HepG2 (cell line): ENCODE measurements around the gene CDC42EP1. TPM values are rescaled to one million over a fixed set of nuclear protein-coding genes. Genes with fewer than 3 reads are reported as not detected.

ENCODE experiments used
- ARHGAP35 ChIP-seq: sonication (generic); formaldehyde crosslinking; IDR thresholded peaks from 2 replicates; pipeline ENCODE4 v1.9.0; 2022; ENCODE audit warnings: mild to moderate bottlenecking, inconsistent platforms, moderate library complexity, missing genetic modification reagents, borderline replicate concordance
- ATF4 ChIP-seq, 2 experiments: fragments of 450-650 bp in 1 of 2; sonication (generic) in 1 of 2; formaldehyde crosslinking; IDR thresholded peaks; 2 replicates each; pipeline versions ENCODE4 v1.5.0 to v1.8.0; 2020 to 2022; ENCODE audit warnings: mild to moderate bottlenecking in 1 of 2, missing genetic modification reagents in 1 of 2
- CEBPG ChIP-seq: IDR thresholded peaks from 2 replicates; pipeline ENCODE4 v1.6.1; 2016
- CREB3 ChIP-seq: sonication (generic); formaldehyde crosslinking; IDR thresholded peaks from 2 replicates; pipeline ENCODE4 v1.5.0; 2020; ENCODE audit warnings: missing genetic modification reagents
- IRF2 ChIP-seq: IDR thresholded peaks from 2 replicates; pipeline ENCODE4 v1.6.1; 2018; ENCODE audit warnings: missing genetic modification reagents, missing compliant biosample characterization
- MAFF ChIP-seq: IDR thresholded peaks from 2 replicates; pipeline ENCODE4 v1.6.1; 2011; ENCODE audit warnings: low read depth, low read length, improper control_type of control experiment
- MEIS1 ChIP-seq: sonication (generic); formaldehyde crosslinking; IDR thresholded peaks from 2 replicates; pipeline ENCODE4 v1.9.0; 2021; ENCODE audit warnings: mild to moderate bottlenecking, missing genetic modification reagents, moderate library complexity, borderline replicate concordance
- NCOR1 ChIP-seq: fragments of 200-600 bp; sonication (generic); IDR thresholded peaks from 2 replicates; pipeline ENCODE4 v1.7.0; 2017; ENCODE audit warnings: antibody characterized with exemption, low read length, borderline replicate concordance
- PLRG1 ChIP-seq: fragments of 450-650 bp; conservative IDR thresholded peaks from 2 replicates; pipeline ENCODE4 v1.6.1; 2016
- PRDM4 ChIP-seq: sonication (generic); formaldehyde crosslinking; IDR thresholded peaks from 2 replicates; pipeline ENCODE4 v1.9.0; 2021; ENCODE audit warnings: missing genetic modification reagents, borderline replicate concordance
- RXRA ChIP-seq: sonication (generic); formaldehyde crosslinking; IDR thresholded peaks from 2 replicates; pipeline ENCODE4 v1.5.1; 2020; ENCODE audit warnings: missing genetic modification reagents
- polyA plus RNA-seq, 8 experiments: library from polyadenylated mRNA; depleted of rRNA in 3 of 8; stranded (reverse) in 7 of 8; unstranded in 1 of 8; fragments of >200 nt; fragmentation: Illumina TruSeq in 4 of 8; extraction: Trizol in 4 of 8; gene quantifications; 2 replicates each; pipeline versions ENCODE4 v1.2.1 to v1.2.3, GENCODE V29; 2011 to 2016; ENCODE audit warnings: low read depth in 4 of 8, missing spikeins in 1 of 8, mixed read lengths in 1 of 8; ENCODE audit not compliant: insufficient read depth in 1 of 8
- total RNA-seq, 5 experiments: library from RNA; depleted of rRNA; stranded (reverse); fragments of >200 nt; fragmentation: Illumina TruSeq; extraction: Trizol; gene quantifications; 2 replicates each; pipeline ENCODE4 v1.2.3, GENCODE V29; 2016; ENCODE audit warnings: low read depth in 1 of 5
- TF ChIP-seq, protein P1 (sequence below): fragments of 450-650 bp; IDR thresholded peaks from 2 replicates; pipeline ENCODE4 v1.6.1; 2017
- TF ChIP-seq, protein P2 (sequence below): sonication (generic); formaldehyde crosslinking; IDR thresholded peaks from 2 replicates; pipeline ENCODE4 v1.4.0; 2020; ENCODE audit warnings: missing genetic modification reagents, borderline replicate concordance
- TF ChIP-seq, protein P3 (sequence below): sonication (generic); formaldehyde crosslinking; conservative IDR thresholded peaks from 2 replicates; pipeline ENCODE4 v1.4.0; 2020; ENCODE audit warnings: mild to moderate bottlenecking, missing genetic modification reagents, moderate library complexity

The CDC42EP1 gene
- total and polyA plus RNA-seq, 2 of the 13 experiments (the other 11 are each of a cell fraction or from before 2014, with no cell fraction given) = 17.1 to 29.5 TPM

DNA sequence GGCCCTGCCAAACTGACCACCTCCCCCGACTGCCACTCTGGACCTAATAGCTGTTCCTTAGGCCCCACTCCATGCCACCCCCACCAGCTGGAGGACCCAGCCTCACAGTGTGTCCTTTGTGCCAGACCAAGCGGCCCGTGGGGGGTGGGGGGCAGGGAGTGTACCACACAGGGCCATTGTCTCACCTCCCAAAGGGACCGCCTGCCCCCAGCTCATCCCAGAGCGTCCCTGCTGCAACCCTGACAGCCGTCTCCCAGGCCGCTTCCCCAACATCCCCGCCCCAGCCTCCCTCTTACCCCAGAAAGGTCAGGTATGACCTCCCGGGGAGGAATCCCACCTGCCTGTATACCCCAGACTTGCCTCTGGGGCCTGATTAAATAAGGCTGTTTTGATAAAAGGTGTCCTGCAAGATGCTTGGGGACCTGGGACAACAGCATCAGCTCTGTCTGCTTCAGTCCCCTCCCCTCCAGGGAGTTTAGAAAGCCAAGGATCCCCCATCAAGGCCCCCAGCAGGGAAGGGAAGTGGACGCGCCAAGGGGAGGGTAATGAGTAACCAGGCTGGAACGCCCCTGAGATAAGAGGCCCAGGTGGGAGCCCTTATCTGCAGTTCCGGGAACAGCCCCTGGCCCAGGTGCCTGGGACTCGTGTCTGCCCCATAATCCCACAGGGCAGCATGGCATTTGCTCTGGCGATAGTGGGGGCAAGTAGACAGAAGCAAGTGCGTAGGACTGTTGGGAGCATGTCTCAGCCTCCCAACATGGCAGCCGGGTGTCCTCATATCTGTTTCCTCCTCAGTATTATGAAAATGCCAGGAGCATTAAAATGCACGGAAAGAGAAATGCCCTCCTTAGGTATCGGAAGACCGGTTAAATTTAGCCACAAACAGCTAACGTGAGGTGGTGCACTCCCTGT is 9.0 kb downstream of the CDC42EP1 start (continued):
- TF ChIP-seq ATF4 (CRISPR knock-in tag; IDR thresholded peaks at IDR 0.05) (peak in 1 of 2 experiments; percentile 44; a peak in 2 of 4 replicates), IRF2 (CRISPR knock-in tag) (peak; percentile 79; the same call in 1 of the 2 replicates), MAFF (no peak), RXRA (CRISPR knock-in tag) (peak; percentile 68), CEBPG (peak; percentile 23), CREB3 (CRISPR knock-in tag) (no peak), MEIS1 (CRISPR knock-in tag) (peak; percentile 81), PLRG1 (no peak), NCOR1 (peak; percentile 62; the same call in 1 of the 2 replicates), ARHGAP35 (CRISPR knock-in tag) (no peak), PRDM4 (no peak)
- TF ChIP-seq, protein P1, sequence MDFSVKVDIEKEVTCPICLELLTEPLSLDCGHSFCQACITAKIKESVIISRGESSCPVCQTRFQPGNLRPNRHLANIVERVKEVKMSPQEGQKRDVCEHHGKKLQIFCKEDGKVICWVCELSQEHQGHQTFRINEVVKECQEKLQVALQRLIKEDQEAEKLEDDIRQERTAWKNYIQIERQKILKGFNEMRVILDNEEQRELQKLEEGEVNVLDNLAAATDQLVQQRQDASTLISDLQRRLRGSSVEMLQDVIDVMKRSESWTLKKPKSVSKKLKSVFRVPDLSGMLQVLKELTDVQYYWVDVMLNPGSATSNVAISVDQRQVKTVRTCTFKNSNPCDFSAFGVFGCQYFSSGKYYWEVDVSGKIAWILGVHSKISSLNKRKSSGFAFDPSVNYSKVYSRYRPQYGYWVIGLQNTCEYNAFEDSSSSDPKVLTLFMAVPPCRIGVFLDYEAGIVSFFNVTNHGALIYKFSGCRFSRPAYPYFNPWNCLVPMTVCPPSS = no peak
- TF ChIP-seq, protein P2, sequence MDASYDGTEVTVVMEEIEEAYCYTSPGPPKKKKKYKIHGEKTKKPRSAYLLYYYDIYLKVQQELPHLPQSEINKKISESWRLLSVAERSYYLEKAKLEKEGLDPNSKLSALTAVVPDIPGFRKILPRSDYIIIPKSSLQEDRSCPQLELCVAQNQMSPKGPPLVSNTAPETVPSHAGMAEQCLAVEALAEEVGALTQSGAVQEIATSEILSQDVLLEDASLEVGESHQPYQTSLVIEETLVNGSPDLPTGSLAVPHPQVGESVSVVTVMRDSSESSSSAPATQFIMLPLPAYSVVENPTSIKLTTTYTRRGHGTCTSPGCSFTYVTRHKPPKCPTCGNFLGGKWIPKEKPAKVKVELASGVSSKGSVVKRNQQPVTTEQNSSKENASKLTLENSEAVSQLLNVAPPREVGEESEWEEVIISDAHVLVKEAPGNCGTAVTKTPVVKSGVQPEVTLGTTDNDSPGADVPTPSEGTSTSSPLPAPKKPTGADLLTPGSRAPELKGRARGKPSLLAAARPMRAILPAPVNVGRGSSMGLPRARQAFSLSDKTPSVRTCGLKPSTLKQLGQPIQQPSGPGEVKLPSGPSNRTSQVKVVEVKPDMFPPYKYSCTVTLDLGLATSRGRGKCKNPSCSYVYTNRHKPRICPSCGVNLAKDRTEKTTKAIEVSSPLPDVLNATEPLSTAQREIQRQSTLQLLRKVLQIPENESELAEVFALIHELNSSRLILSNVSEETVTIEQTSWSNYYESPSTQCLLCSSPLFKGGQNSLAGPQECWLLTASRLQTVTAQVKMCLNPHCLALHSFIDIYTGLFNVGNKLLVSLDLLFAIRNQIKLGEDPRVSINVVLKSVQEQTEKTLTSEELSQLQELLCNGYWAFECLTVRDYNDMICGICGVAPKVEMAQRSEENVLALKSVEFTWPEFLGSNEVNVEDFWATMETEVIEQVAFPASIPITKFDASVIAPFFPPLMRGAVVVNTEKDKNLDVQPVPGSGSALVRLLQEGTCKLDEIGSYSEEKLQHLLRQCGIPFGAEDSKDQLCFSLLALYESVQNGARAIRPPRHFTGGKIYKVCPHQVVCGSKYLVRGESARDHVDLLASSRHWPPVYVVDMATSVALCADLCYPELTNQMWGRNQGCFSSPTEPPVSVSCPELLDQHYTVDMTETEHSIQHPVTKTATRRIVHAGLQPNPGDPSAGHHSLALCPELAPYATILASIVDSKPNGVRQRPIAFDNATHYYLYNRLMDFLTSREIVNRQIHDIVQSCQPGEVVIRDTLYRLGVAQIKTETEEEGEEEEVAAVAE (CRISPR knock-in tag) = no peak
- TF ChIP-seq, protein P3, sequence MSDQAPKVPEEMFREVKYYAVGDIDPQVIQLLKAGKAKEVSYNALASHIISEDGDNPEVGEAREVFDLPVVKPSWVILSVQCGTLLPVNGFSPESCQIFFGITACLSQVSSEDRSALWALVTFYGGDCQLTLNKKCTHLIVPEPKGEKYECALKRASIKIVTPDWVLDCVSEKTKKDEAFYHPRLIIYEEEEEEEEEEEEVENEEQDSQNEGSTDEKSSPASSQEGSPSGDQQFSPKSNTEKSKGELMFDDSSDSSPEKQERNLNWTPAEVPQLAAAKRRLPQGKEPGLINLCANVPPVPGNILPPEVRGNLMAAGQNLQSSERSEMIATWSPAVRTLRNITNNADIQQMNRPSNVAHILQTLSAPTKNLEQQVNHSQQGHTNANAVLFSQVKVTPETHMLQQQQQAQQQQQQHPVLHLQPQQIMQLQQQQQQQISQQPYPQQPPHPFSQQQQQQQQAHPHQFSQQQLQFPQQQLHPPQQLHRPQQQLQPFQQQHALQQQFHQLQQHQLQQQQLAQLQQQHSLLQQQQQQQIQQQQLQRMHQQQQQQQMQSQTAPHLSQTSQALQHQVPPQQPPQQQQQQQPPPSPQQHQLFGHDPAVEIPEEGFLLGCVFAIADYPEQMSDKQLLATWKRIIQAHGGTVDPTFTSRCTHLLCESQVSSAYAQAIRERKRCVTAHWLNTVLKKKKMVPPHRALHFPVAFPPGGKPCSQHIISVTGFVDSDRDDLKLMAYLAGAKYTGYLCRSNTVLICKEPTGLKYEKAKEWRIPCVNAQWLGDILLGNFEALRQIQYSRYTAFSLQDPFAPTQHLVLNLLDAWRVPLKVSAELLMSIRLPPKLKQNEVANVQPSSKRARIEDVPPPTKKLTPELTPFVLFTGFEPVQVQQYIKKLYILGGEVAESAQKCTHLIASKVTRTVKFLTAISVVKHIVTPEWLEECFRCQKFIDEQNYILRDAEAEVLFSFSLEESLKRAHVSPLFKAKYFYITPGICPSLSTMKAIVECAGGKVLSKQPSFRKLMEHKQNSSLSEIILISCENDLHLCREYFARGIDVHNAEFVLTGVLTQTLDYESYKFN (CRISPR knock-in tag) = peak; percentile 88
